AG04450 (cell line): ENCODE data around the gene NONO. TPM values are rescaled to one million over a fixed set of nuclear protein-coding genes. Genes with fewer than 3 reads are reported as not detected.

ENCODE experiments used
- CTCF ChIA-PET: fragments of 300-600, 350-600 bp; formaldehyde crosslinking; extraction: SDS; loops from one replicate; lab custom pipeline; 2022; ENCODE audit warnings: antibody characterized with exemption, inconsistent platforms; lab: Charles Lee
- POLR2A ChIA-PET: fragments of 350-600 bp; formaldehyde crosslinking; extraction: SDS; loops from one replicate; lab custom pipeline; 2021; ENCODE audit warnings: antibody characterized with exemption, inconsistent platforms; lab: Yijun Ruan, JAX
- DNase-seq: peaks from one replicate; pipeline ENCODE4 v3.0.0-alpha.2; 2011; ENCODE audit warnings: low read depth, low spot score
- H3K27ac ChIP-seq: one replicate; pipeline ENCODE4 v1.5.1; 2012; ENCODE audit warnings: low read depth, low read length, control low read depth
- H3K27me3 ChIP-seq: one replicate; pipeline ENCODE4 v1.6.0; 2012; ENCODE audit warnings: low read length; ENCODE audit not compliant: control insufficient read depth, insufficient read depth
- H3K4me3 ChIP-seq: 2 replicates; pipeline ENCODE4 v1.5.1; 2011; ENCODE audit warnings: mild to moderate bottlenecking, low read depth, low read length, control low read depth
- H3K9me3 ChIP-seq: 2 replicates; pipeline ENCODE4 v1.5.1; 2012; ENCODE audit warnings: low read length; ENCODE audit not compliant: control insufficient read depth, insufficient read depth
- CTCF ChIP-seq: IDR thresholded peaks from 2 replicates; pipeline ENCODE4 v1.5.1; 2011; ENCODE audit warnings: low read depth, low read length, control low read depth, inconsistent platforms
- polyA minus RNA-seq: library from RNA; depleted of rRNA, polyadenylated mRNA; stranded (reverse); fragments of >200 nt; gene quantifications from 2 replicates; pipeline ENCODE4 v1.2.3, GENCODE V29; 2011; rRNA and poly(A)+ RNA removed
- polyA plus RNA-seq: library from polyadenylated mRNA; depleted of rRNA; stranded (reverse); fragments of >200 nt; gene quantifications from 2 replicates; pipeline ENCODE4 v1.2.3, GENCODE V29; 2011; rRNA removed

Gene NONO
- polyA plus RNA-seq (279 and 437 TPM in 2 replicates), polyA minus RNA-seq (366 and 508 TPM in 2 replicates)

DNA sequence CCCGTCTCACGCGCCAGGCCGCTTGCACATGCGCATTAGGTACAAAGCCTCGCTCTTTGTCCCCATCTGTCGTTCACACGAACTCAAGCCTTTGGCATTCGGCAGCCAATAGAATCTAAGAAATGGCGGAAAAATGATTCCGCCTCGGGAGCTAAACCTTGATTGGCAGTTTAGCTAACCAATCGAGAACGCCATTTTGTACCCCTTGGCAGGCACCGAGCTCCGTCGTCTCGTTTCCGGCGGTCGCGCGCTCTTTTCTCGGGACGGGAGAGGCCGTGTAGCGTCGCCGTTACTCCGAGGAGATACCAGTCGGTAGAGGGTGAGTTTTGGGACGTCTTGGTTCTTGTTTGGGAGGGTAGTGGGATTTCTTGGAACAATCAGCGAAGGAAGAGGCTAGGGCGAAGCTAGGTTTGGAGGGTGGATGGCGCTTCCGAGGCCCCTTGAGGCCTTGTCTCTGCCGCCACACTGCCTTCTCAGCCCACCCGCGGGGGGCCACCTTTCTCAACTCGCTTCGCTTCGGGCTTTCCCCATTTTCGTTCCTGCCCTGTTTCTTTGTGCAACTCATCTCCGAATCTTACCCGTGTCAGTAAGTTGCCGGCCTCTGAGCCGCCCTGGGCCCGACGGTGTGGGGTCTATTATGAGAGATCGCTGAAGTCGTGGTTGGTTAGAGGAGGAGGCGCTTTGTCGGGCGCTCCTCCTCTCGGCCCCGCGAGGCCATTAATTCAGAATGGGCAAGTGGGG, at the start of gene NONO:
TSS of gene NONO (plus strand) at position 233 of the 741 bp plus-strand sequence. CDS start 7,003 bp downstream, outside the sequence.
- ChIA-PET POLR2A (interaction anchor here (0.6 to 1.9 kb wide), 16 partner anchors 9 to 315 kb away, joined by 3 to 15 read pairs (median 5); partner anchors contain the start of genes ITGB1BP2, SNX12, TAF1 and ZMYM3), CTCF (interaction anchor here (0.6 to 1.2 kb wide), 2 partner anchors 18 to 66 kb away, joined by 3 read pairs; partner anchors contain the start of gene ITGB1BP2)
- peak; percentile 96 for DNase-seq
- Histone ChIP-seq H3K4me3 (peak within 1 kb of the TSS; percentile 74), H3K9me3 (no peaks in the 10 kb centered on the region), H3K27me3 (no peaks in the 10 kb centered on the region), H3K27ac (peak within 1 kb of the TSS; percentile 92)
- peak; percentile 19; the same call in 1 of the 2 replicates for TF ChIP-seq CTCF

DNA sequence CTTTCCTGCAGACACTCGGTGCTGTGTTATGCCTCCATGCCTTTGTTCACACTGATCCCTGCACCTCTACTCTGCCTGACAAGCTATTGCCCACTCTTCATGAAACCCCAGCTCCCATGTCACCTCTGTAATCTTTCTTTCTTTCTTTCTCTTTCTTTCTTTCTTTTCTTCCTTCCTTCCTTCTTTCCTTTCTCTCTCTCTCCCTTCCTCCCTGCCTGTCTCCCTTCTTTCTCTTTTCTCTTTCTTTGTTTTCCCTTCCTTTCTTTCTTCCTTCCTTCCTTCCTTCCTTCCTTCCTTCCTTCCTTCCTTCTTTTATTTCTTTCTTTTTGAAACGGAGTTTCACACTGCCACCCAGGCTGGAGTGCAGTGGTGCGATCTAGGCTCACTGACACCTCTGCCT, 48.0 kb upstream of the NONO start:
- CTCF ChIA-PET, result no interaction called here
- Histone ChIP-seq H3K9me3 (no peaks in the 10 kb centered on the region), H3K27ac (no peak overlapping the region), H3K4me3 (no peak overlapping the region), H3K27me3 (no peaks in the 10 kb centered on the region)
- DNase-seq, result no peak
- TF ChIP-seq CTCF, result no peak
- POLR2A ChIA-PET, result no interaction called here

- CTCF ChIA-PET, result no interaction called here
Measured at GRCh38 chrX:71236836-71237235, 46.6 kb upstream of the NONO start.

GRCh38 chrX:71239781-71240180, 43.7 kb upstream of the NONO start:
- TF ChIP-seq CTCF, result no peak
- Histone ChIP-seq H3K4me3 (no peak overlapping the region), H3K9me3 (no peaks in the 10 kb centered on the region), H3K27ac (no peak overlapping the region), H3K27me3 (no peaks in the 10 kb centered on the region)
- DNase-seq, result no peak
- CTCF ChIA-PET, result interaction anchor here (0.7 kb wide), 1 partner anchor 15 kb away, joined by 3 read pairs; no protein-coding TSS in a partner anchor
- POLR2A ChIA-PET, result no interaction called here

More at GRCh38 chrX:71236836-71237235, 46.6 kb upstream of the NONO start:
- POLR2A ChIA-PET, result no interaction called here
- no peaks in the 10 kb centered on the region for H3K27me3 ChIP-seq
- H3K27ac ChIP-seq, result no peak overlapping the region
- H3K4me3 ChIP-seq, result no peak overlapping the region
- DNase-seq, result no peak
- TF ChIP-seq CTCF, result no peak
- H3K9me3 ChIP-seq, result no peaks in the 10 kb centered on the region

DNA sequence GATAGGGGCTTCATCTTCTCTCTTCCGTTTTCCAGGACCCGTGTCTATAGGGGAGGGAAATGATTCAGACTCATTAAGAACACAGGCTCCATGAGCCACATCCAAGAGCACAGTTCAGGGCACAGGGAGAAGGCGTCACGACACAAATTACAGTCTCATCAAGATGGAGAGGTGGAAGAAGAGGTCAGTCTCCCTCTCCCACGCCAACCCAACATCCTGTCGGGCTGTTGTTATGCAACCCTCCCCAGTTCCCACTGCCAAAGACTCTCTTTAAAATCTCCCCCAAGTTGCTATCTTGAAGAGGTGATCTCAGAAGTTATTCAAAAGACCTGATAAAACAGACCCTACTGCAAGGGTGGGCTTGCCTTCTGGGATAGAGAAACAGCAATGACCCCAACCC, 42.1 kb upstream of the NONO start:
- no peaks in the 10 kb centered on the region for H3K27me3 ChIP-seq
- CTCF ChIA-PET, result no interaction called here
- no peak overlapping the region for H3K4me3 ChIP-seq
- DNase-seq, result no peak
- H3K9me3 ChIP-seq, result no peaks in the 10 kb centered on the region
- POLR2A ChIA-PET, result no interaction called here
- no peak for TF ChIP-seq CTCF
- no peak overlapping the region for H3K27ac ChIP-seq
